Aorta (tissue), 5 donors: ENCODE data around the gene FAF1. TPM values are rescaled to one million over a fixed set of nuclear protein-coding genes. Genes with fewer than 3 reads are reported as not detected.
A peak's percentile ranks its signal among the peaks of the same experiment; 100 is the strongest.

ENCODE experiments used
- ATAC-seq: fragments of 200-7000 bp; cut with Tn5 transposase; one replicate; pipeline ENCODE4 v1.9.1; 2022; ENCODE audit warnings: moderate library complexity; ENCODE audit not compliant: low FRiP score
- DNase-seq, 2 donors: peaks; one replicate each; pipeline ENCODE4 v3.0.0-alpha.2; 2020
- H3K27ac ChIP-seq, 2 donors: one replicate each; pipeline ENCODE4 v1.5.1; 2013; ENCODE audit warnings: low read length in 2 of 2, mild to moderate bottlenecking in 2 of 2, moderate library complexity in 2 of 2, control low read depth in 1 of 2, inconsistent platforms in 1 of 2, low read depth in 1 of 2
- H3K27me3 ChIP-seq, 2 donors: one replicate each; pipeline ENCODE4 v1.6.1; 2013; ENCODE audit warnings: control low read depth in 1 of 2, low read length in 1 of 2, mild to moderate bottlenecking in 1 of 2, moderate library complexity in 1 of 2; ENCODE audit not compliant: insufficient read depth in 2 of 2, control insufficient read depth in 1 of 2
- H3K36me3 ChIP-seq, 2 donors: one replicate each; pipeline ENCODE4 v1.6.1; 2013; ENCODE audit warnings: control low read depth in 1 of 2, low read length in 1 of 2, mild to moderate bottlenecking in 1 of 2; ENCODE audit not compliant: insufficient read depth in 2 of 2, control insufficient read depth in 1 of 2
- H3K4me1 ChIP-seq, 2 donors: one replicate each; pipeline ENCODE4 v1.6.1; 2013; ENCODE audit warnings: low read length in 2 of 2, control low read depth in 1 of 2, mild to moderate bottlenecking in 1 of 2, moderate library complexity in 1 of 2; ENCODE audit not compliant: insufficient read depth in 2 of 2, control insufficient read depth in 1 of 2
- H3K4me3 ChIP-seq, 2 donors: one replicate each; pipeline ENCODE4 v1.5.1; 2013; ENCODE audit warnings: low read length in 2 of 2, control low read depth in 1 of 2, mild to moderate bottlenecking in 1 of 2
- H3K9me3 ChIP-seq: one replicate; pipeline ENCODE4 v1.6.1; 2013; ENCODE audit warnings: mild to moderate bottlenecking, low read length; ENCODE audit not compliant: control insufficient read depth
- WGBS, 2 donors: extraction: QIAGEN DNeasy Blood & Tissue Kit; methylation state at CpG; one replicate each; pipeline ENCODE4 v1.1.7; 2013; 5-methylcytosine and 5-hydroxymethylcytosine counted together
- intact Hi-C, 2 donors: fragments of 100-400 bp; cut with DNase I; formaldehyde crosslinking; loops; one replicate each; pipeline versions ENCODE4 v1.14.2 to v1.15.0; 2022
- polyA plus RNA-seq, 2 donors: library from polyadenylated mRNA; stranded (reverse); fragments of 200-250 nt; gene quantifications; one replicate each; pipeline ENCODE4 v1.2.3, GENCODE V29; 2013
- total RNA-seq, 2 donors: library from RNA; stranded (reverse); fragmentation: NEBNext Ultra II Directional; extraction: Animal tissue kit (Norgen Biotek cat#: 25700); gene quantifications; one replicate each; pipeline ENCODE4 v1.2.1, GENCODE V29; 2021
- donor health status: healthy with polysubstance abuse.
- donor health status: Bipolar disorder and iron deficiency.
- donor health status: DM: no; HTN: no; CAD: no.
- donor health status: DM: no; HTN: no; CAD: no.
- donor health status: DM: yes; HTN: yes; CAD: no.

Gene FAF1
- total and polyA plus RNA-seq, 4 donors = 27.0 to 56.1 (median 43.0) TPM

GRCh38 chr1:50995651-50996050 is 35.6 kb upstream of the FAF1 start:
- intact Hi-C loops = no loop called here
- Histone ChIP-seq H3K4me3 (no peak overlapping the region), H3K27ac (no peak overlapping the region), H3K9me3 (no peaks in the 10 kb centered on the region), H3K36me3 (no peaks in the 10 kb centered on the region), H3K4me1 (no peaks in the 10 kb centered on the region), H3K27me3 (no peaks in the 10 kb centered on the region)
- DNase-seq (no peak), ATAC-seq (no peak)
- WGBS, 2 donors = 20 to 30% methylated on average over 1 of the region's 1 CpG

- Histone ChIP-seq H3K4me1 (no peaks in the 10 kb centered on the region), H3K27me3 (no peaks in the 10 kb centered on the region), H3K9me3 (no peaks in the 10 kb centered on the region), H3K36me3 (no peaks in the 10 kb centered on the region), H3K27ac (no peak overlapping the region), H3K4me3 (no peak overlapping the region)
- ATAC-seq = no peak
- intact Hi-C loops = no loop called here
- WGBS, 2 donors = 87 to 89% methylated on average over 4 of the region's 4 CpGs
- no peak for DNase-seq
These were observed 34.9 kb upstream of the FAF1 start for GRCh38 chr1:50994997-50995396.

- DNase-seq (no peak), ATAC-seq (no peak)
- Histone ChIP-seq H3K27ac (no peak overlapping the region), H3K4me1 (no peaks in the 10 kb centered on the region), H3K27me3 (no peaks in the 10 kb centered on the region), H3K9me3 (no peaks in the 10 kb centered on the region), H3K36me3 (no peaks in the 10 kb centered on the region), H3K4me3 (no peak overlapping the region)
- intact Hi-C loops = no loop called here
- 96% methylated on average over 3 of the region's 3 CpGs for WGBS, 2 donors
These were observed 33.6 kb upstream of the FAF1 start for GRCh38 chr1:50993645-50994044.

GRCh38 chr1:50992532-50993318 is 32.7 kb upstream of the FAF1 start:
- ATAC-seq = no peak
- no peaks in the 10 kb centered on the region for H3K27me3 ChIP-seq
- H3K4me3 ChIP-seq = no peak overlapping the region
- intact Hi-C loops = no loop called here
- whole genome bisulfite sequencing, 2 donors = 86 to 91% methylated on average over 3 of the region's 3 CpGs
- no peaks in the 10 kb centered on the region for H3K4me1 ChIP-seq
- H3K9me3 ChIP-seq = no peaks in the 10 kb centered on the region
- DNase-seq = no peak
- H3K36me3 ChIP-seq = no peaks in the 10 kb centered on the region
- H3K27ac ChIP-seq = no peak overlapping the region

GRCh38 chr1:50989694-50990093 is 29.6 kb upstream of the FAF1 start:
- no peak overlapping the region for H3K27ac ChIP-seq
- intact Hi-C loops = no loop called here
- H3K27me3 ChIP-seq = no peaks in the 10 kb centered on the region
- 92% methylated on average over 2 of the region's 2 CpGs for WGBS, 2 donors
- no peaks in the 10 kb centered on the region for H3K4me1 ChIP-seq
- no peak for DNase-seq
- no peaks in the 10 kb centered on the region for H3K36me3 ChIP-seq
- no peaks in the 10 kb centered on the region for H3K9me3 ChIP-seq
- H3K4me3 ChIP-seq = no peak overlapping the region
- no peak for ATAC-seq

GRCh38 chr1:50986653-50987052 is 26.6 kb upstream of the FAF1 start:
- Histone ChIP-seq H3K9me3 (no peaks in the 10 kb centered on the region), H3K27me3 (no peaks in the 10 kb centered on the region), H3K4me3 (no peak overlapping the region), H3K27ac (no peak overlapping the region), H3K36me3 (no peaks in the 10 kb centered on the region), H3K4me1 (no peaks in the 10 kb centered on the region)
- no peak for ATAC-seq
- intact Hi-C loops = no loop called here
- no peak for DNase-seq
- 81 to 83% methylated on average over 4 of the region's 4 CpGs for WGBS, 2 donors

GRCh38 chr1:50985094-50985493 is 25.0 kb upstream of the FAF1 start:
- intact Hi-C loops = no loop called here
- H3K27me3 ChIP-seq = no peaks in the 10 kb centered on the region
- DNase-seq (no peak), ATAC-seq (no peak)
- H3K27ac ChIP-seq = no peak overlapping the region
- peak overlapping the region in 1 of 2 donors; percentile 41 for H3K4me3 ChIP-seq
- H3K36me3 ChIP-seq = no peaks in the 10 kb centered on the region
- H3K4me1 ChIP-seq = no peaks in the 10 kb centered on the region
- no peaks in the 10 kb centered on the region for H3K9me3 ChIP-seq
- 43 to 51% methylated on average over 1 of the region's 1 CpG for WGBS, 2 donors

GRCh38 chr1:50983219-50983802 is 23.2 kb upstream of the FAF1 start:
- intact Hi-C loops = no loop called here
- Histone ChIP-seq H3K9me3 (no peaks in the 10 kb centered on the region), H3K36me3 (no peaks in the 10 kb centered on the region), H3K4me3 (no peak overlapping the region), H3K27ac (no peak overlapping the region), H3K4me1 (no peaks in the 10 kb centered on the region), H3K27me3 (no peaks in the 10 kb centered on the region)
- DNase-seq = no peak
- 65 to 73% methylated on average over 2 of the region's 2 CpGs for WGBS, 2 donors
- no peak for ATAC-seq

- Histone ChIP-seq H3K9me3 (no peaks in the 10 kb centered on the region), H3K4me3 (no peak overlapping the region), H3K27ac (no peak overlapping the region), H3K27me3 (no peaks in the 10 kb centered on the region), H3K36me3 (no peaks in the 10 kb centered on the region), H3K4me1 (no peaks in the 10 kb centered on the region)
- intact Hi-C loops = no loop called here
- no peak for DNase-seq
- 91 to 97% methylated on average over 3 of the region's 3 CpGs for WGBS, 2 donors
- no peak for ATAC-seq
These were observed 22.5 kb upstream of the FAF1 start for GRCh38 chr1:50982611-50983010.
